H1 (cell line): Measurements from ENCODE around the gene GRIK4. TPM values are rescaled to one million over a fixed set of nuclear protein-coding genes. Genes with fewer than 3 reads are reported as not detected.

Experiments
- BACH1 ChIP-seq: IDR thresholded peaks from 2 replicates; pipeline ENCODE4 v1.6.1; 2012; ENCODE audit warnings: low read length, improper control_type of control experiment
- SIN3A ChIP-seq, 2 experiments: IDR thresholded peaks in 1 of 2; conservative IDR thresholded peaks in 1 of 2; 2 replicates each; pipeline ENCODE4 v1.6.1; 2011 to 2012; ENCODE audit warnings: low read length in 2 of 2, improper control_type of control experiment in 1 of 2, low read depth in 1 of 2, mild to moderate bottlenecking in 1 of 2
- SRF ChIP-seq: IDR thresholded peaks from 2 replicates; pipeline ENCODE4 v1.6.1; 2011; ENCODE audit warnings: mild to moderate bottlenecking, low read depth, low read length, moderate library complexity
- polyA plus RNA-seq, 7 experiments: library from polyadenylated mRNA; depleted of rRNA in 3 of 7; stranded (reverse) in 5 of 7; unstranded in 2 of 7; fragments of >200 nt in 5 of 7; fragments of 200-250 nt in 2 of 7; gene quantifications; 1 replicate in 5 of 7; 2 replicates in 1 of 7; 4 replicates in 1 of 7; pipeline versions ENCODE4 v1.2.1 to v1.2.3, GENCODE V29; 2011 to 2013; ENCODE audit warnings: missing spikeins in 2 of 7, mixed read lengths in 2 of 7
- total RNA-seq: library from RNA; stranded (reverse); fragmentation: NEBNext Ultra II Directional; extraction: Animal tissue kit (Norgen Biotek cat#: 25700); gene quantifications from 2 replicates; pipeline ENCODE4 v1.2.1, GENCODE V29; 2021
- TF ChIP-seq, protein P1 (sequence below): fragments of 300-600 bp; sonication (generic); IDR thresholded peaks from 2 replicates; pipeline ENCODE4 v1.7.1; 2012; ENCODE audit warnings: low read length, moderate library complexity, mild to moderate bottlenecking, inconsistent platforms; ENCODE audit not compliant: insufficient replicate concordance

Gene GRIK4
- total and polyA plus RNA-seq, 2 of the 8 experiments (the other 6 are each of a cell fraction or from before 2014, with no cell fraction given), result 1.2 to 2.9 TPM

DNA sequence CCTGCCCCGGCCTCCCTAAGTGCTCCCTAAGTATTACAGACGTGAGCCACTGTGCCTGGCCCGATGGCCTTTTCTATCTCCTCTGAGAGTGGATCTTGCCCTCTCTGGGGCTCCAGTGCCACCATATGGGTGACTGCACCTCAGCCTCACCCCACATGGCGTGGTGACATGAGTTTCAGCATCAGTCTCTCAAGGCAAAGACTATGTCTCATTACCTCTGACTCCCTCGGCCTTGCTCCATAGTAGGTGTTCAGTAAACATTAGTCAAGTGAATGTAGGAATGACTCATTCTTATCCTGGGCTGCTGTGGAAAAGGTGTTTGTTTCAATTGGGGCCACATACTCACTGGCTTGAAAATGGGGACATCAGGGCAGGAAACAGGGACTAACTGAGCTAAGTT lies 168.8 kb downstream of the GRIK4 start (continued):
- TF ChIP-seq, protein P1, sequence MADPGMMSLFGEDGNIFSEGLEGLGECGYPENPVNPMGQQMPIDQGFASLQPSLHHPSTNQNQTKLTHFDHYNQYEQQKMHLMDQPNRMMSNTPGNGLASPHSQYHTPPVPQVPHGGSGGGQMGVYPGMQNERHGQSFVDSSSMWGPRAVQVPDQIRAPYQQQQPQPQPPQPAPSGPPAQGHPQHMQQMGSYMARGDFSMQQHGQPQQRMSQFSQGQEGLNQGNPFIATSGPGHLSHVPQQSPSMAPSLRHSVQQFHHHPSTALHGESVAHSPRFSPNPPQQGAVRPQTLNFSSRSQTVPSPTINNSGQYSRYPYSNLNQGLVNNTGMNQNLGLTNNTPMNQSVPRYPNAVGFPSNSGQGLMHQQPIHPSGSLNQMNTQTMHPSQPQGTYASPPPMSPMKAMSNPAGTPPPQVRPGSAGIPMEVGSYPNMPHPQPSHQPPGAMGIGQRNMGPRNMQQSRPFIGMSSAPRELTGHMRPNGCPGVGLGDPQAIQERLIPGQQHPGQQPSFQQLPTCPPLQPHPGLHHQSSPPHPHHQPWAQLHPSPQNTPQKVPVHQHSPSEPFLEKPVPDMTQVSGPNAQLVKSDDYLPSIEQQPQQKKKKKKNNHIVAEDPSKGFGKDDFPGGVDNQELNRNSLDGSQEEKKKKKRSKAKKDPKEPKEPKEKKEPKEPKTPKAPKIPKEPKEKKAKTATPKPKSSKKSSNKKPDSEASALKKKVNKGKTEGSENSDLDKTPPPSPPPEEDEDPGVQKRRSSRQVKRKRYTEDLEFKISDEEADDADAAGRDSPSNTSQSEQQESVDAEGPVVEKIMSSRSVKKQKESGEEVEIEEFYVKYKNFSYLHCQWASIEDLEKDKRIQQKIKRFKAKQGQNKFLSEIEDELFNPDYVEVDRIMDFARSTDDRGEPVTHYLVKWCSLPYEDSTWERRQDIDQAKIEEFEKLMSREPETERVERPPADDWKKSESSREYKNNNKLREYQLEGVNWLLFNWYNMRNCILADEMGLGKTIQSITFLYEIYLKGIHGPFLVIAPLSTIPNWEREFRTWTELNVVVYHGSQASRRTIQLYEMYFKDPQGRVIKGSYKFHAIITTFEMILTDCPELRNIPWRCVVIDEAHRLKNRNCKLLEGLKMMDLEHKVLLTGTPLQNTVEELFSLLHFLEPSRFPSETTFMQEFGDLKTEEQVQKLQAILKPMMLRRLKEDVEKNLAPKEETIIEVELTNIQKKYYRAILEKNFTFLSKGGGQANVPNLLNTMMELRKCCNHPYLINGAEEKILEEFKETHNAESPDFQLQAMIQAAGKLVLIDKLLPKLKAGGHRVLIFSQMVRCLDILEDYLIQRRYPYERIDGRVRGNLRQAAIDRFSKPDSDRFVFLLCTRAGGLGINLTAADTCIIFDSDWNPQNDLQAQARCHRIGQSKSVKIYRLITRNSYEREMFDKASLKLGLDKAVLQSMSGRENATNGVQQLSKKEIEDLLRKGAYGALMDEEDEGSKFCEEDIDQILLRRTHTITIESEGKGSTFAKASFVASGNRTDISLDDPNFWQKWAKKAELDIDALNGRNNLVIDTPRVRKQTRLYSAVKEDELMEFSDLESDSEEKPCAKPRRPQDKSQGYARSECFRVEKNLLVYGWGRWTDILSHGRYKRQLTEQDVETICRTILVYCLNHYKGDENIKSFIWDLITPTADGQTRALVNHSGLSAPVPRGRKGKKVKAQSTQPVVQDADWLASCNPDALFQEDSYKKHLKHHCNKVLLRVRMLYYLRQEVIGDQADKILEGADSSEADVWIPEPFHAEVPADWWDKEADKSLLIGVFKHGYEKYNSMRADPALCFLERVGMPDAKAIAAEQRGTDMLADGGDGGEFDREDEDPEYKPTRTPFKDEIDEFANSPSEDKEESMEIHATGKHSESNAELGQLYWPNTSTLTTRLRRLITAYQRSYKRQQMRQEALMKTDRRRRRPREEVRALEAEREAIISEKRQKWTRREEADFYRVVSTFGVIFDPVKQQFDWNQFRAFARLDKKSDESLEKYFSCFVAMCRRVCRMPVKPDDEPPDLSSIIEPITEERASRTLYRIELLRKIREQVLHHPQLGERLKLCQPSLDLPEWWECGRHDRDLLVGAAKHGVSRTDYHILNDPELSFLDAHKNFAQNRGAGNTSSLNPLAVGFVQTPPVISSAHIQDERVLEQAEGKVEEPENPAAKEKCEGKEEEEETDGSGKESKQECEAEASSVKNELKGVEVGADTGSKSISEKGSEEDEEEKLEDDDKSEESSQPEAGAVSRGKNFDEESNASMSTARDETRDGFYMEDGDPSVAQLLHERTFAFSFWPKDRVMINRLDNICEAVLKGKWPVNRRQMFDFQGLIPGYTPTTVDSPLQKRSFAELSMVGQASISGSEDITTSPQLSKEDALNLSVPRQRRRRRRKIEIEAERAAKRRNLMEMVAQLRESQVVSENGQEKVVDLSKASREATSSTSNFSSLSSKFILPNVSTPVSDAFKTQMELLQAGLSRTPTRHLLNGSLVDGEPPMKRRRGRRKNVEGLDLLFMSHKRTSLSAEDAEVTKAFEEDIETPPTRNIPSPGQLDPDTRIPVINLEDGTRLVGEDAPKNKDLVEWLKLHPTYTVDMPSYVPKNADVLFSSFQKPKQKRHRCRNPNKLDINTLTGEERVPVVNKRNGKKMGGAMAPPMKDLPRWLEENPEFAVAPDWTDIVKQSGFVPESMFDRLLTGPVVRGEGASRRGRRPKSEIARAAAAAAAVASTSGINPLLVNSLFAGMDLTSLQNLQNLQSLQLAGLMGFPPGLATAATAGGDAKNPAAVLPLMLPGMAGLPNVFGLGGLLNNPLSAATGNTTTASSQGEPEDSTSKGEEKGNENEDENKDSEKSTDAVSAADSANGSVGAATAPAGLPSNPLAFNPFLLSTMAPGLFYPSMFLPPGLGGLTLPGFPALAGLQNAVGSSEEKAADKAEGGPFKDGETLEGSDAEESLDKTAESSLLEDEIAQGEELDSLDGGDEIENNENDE, result no peak
- no peak for TF ChIP-seq SRF
- no peak for TF ChIP-seq SIN3A (conservative IDR thresholded peaks at IDR 0.05 in 1 of 2, IDR thresholded peaks at IDR 0.05 in 1 of 2; ENCODE audit: low read depth in 1 of 2, low read length in 2 of 2)
- no peak for TF ChIP-seq BACH1
